Keratinocyte (primary cell): Measurements from ENCODE around the gene XRCC3. TPM values are rescaled to one million over a fixed set of nuclear protein-coding genes. Genes with fewer than 3 reads are reported as not detected.

Experiments used
- DNase-seq: peaks from one replicate; pipeline ENCODE4 v3.0.0-alpha.2; 2011; ENCODE audit warnings: low read depth, missing footprints, low spot score
- FAIRE-seq: peaks from 2 replicates; lab custom pipeline; 2011; peaks lifted over from hg19 to GRCh38; lab: Jason Lieb, UNC
- H2AFZ ChIP-seq: 2 replicates; pipeline ENCODE4 v1.6.0; 2012; ENCODE audit warnings: low read length, control low read depth, inconsistent platforms; ENCODE audit not compliant: control insufficient read depth
- H3K27ac ChIP-seq: 2 replicates; pipeline ENCODE4 v1.5.1; 2011; ENCODE audit warnings: low read length; ENCODE audit not compliant: control insufficient read depth, insufficient read depth
- H3K27me3 ChIP-seq: 3 replicates; pipeline ENCODE4 v1.6.0; 2011; ENCODE audit warnings: low read length; ENCODE audit not compliant: control insufficient read depth, insufficient read depth; ENCODE audit errors: extremely low read depth
- H3K36me3 ChIP-seq, 2 experiments: 2 replicates in 1 of 2; 3 replicates in 1 of 2; pipeline ENCODE4 v1.5.1; 2011; ENCODE audit warnings: low read length in 2 of 2, mild to moderate bottlenecking in 1 of 2; ENCODE audit not compliant: control insufficient read depth in 2 of 2, insufficient read depth in 2 of 2; ENCODE audit errors: extremely low read depth in 1 of 2
- H3K4me1 ChIP-seq: 3 replicates; pipeline ENCODE4 v1.5.1; 2011; ENCODE audit warnings: low read length; ENCODE audit not compliant: control insufficient read depth, insufficient read depth; ENCODE audit errors: extremely low read depth
- H3K4me2 ChIP-seq: 3 replicates; pipeline ENCODE4 v1.6.0; 2011; ENCODE audit warnings: low read depth, low read length; ENCODE audit not compliant: control insufficient read depth, insufficient read depth; ENCODE audit errors: extremely low read depth
- H3K4me3 ChIP-seq, 3 experiments: fragments of 200-600 bp in 1 of 3; sonication (generic) in 1 of 3; 2 replicates in 2 of 3; 3 replicates in 1 of 3; pipeline ENCODE4 v1.5.1; 2011 to 2016; ENCODE audit warnings: low read length in 3 of 3, mild to moderate bottlenecking in 3 of 3, control low read depth in 2 of 3, inconsistent platforms in 1 of 3, low read depth in 1 of 3, mixed read lengths in 1 of 3, mixed run types in 1 of 3, moderate library complexity in 1 of 3; ENCODE audit not compliant: control insufficient read depth in 2 of 3, insufficient read depth in 2 of 3; ENCODE audit errors: extremely low read depth in 1 of 3
- H3K79me2 ChIP-seq: 2 replicates; pipeline ENCODE4 v1.6.0; 2012; ENCODE audit warnings: low read length; ENCODE audit not compliant: control insufficient read depth, insufficient read depth
- H3K9ac ChIP-seq: 3 replicates; pipeline ENCODE4 v1.6.0; 2011; ENCODE audit warnings: low read length; ENCODE audit not compliant: control insufficient read depth, insufficient read depth; ENCODE audit errors: extremely low read depth
- H3K9me1 ChIP-seq: 3 replicates; pipeline ENCODE4 v1.6.0; 2011; ENCODE audit warnings: low read length; ENCODE audit not compliant: control insufficient read depth, insufficient read depth; ENCODE audit errors: extremely low read depth
- H3K9me3 ChIP-seq: 2 replicates; pipeline ENCODE4 v1.5.1; 2012; ENCODE audit warnings: low read depth, low read length; ENCODE audit not compliant: control insufficient read depth
- H4K20me1 ChIP-seq: 3 replicates; pipeline ENCODE4 v1.6.0; 2011; ENCODE audit warnings: low read length; ENCODE audit not compliant: control insufficient read depth, insufficient read depth; ENCODE audit errors: extremely low read depth
- CTCF ChIP-seq, 3 experiments: IDR thresholded peaks in 1 of 3; conservative IDR thresholded peaks in 1 of 3; optimal IDR thresholded peaks in 1 of 3; 2 replicates in 2 of 3; 3 replicates in 1 of 3; pipeline versions ENCODE3 to v1.5.1; 2011; ENCODE audit warnings: low read length in 3 of 3, mild to moderate bottlenecking in 3 of 3, moderate library complexity in 2 of 3, control low read depth in 1 of 3, inconsistent platforms in 1 of 3; ENCODE audit not compliant: insufficient read depth in 2 of 3; ENCODE audit errors: extremely low read depth in 1 of 3
- EZH2 ChIP-seq: IDR thresholded peaks from one replicate; pipeline ENCODE4 v1.6.1; 2012; ENCODE audit warnings: inconsistent platforms, mild to moderate bottlenecking, low read length, moderate library complexity
- dilution Hi-C: fragments of 300-500 bp; cut with MboI; formaldehyde crosslinking; loops from one replicate; pipeline ENCODE4 v1.7.0; 2020; ENCODE audit warnings: low sequenced_read_pairs; ENCODE audit not compliant: extremely low pct_ligation_motif_present
- polyA plus RNA-seq, 5 experiments: library from polyadenylated mRNA; depleted of rRNA in 3 of 5; stranded (reverse) in 3 of 5; stranded (forward) in 1 of 5; unstranded in 1 of 5; fragments of >200 nt; gene quantifications; 1 replicate in 1 of 5; 2 replicates in 3 of 5; 3 replicates in 1 of 5; pipeline versions ENCODE4 v1.2.1 to v1.2.3, GENCODE V29; 2011 to 2012; ENCODE audit warnings: missing spikeins in 2 of 5, low read depth in 1 of 5, low replicate concordance in 1 of 5

The XRCC3 gene
- polyA plus RNA-seq, 1 donor (not counting 4 experiments of a cell fraction or from before 2014, with no cell fraction given) = 21.0 TPM

DNA sequence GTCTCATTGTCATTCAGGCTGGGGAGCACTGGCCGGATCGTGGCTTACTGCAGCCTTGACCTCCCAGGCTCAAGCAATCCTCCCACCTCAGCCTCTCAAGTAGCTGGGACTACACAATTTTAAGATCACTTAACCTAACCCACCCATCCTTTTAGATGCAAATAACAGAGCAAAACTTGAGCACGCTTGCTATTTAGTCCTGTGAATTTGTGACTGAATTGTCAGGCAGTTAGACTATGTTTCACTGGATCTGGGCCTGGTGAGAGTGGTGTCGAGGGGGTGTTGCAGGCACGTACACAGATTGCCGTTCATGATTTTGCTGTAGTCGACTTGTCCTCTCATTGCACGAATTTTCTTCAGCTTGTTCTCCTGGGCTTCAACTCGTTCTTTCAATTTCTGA lies 38.5 kb upstream of the XRCC3 start:
- Histone ChIP-seq H4K20me1 (no peaks in the 10 kb centered on the region), H3K4me2 (no peak overlapping the region), H3K27ac (no peak overlapping the region), H3K9me3 (no peaks in the 10 kb centered on the region), H3K4me3 (no peak overlapping the region), H3K27me3 (no peaks in the 10 kb centered on the region), H3K9ac (no peak overlapping the region), H3K9me1 (no peaks in the 10 kb centered on the region), H3K79me2 (no peaks in the 10 kb centered on the region), H2AFZ (no peak overlapping the region), H3K4me1 (peaks cover 6% of the 10 kb centered on the region), H3K36me3 (peaks cover 3 to 9% of the 10 kb centered on the region in 2 experiments)
- DNase-seq (no peak), FAIRE-seq (no peak)
- TF ChIP-seq CTCF (optimal IDR thresholded peaks at IDR 0.05 in 1 of 3, IDR thresholded peaks at IDR 0.05 in 1 of 3, conservative IDR thresholded peaks at IDR 0.05 in 1 of 3; ENCODE audit: extremely low read depth in 1 of 3, insufficient read depth in 2 of 3, low read length in 3 of 3) = no peak
- no peak for TF ChIP-seq EZH2
- dilution Hi-C loops = no loop called here

DNA sequence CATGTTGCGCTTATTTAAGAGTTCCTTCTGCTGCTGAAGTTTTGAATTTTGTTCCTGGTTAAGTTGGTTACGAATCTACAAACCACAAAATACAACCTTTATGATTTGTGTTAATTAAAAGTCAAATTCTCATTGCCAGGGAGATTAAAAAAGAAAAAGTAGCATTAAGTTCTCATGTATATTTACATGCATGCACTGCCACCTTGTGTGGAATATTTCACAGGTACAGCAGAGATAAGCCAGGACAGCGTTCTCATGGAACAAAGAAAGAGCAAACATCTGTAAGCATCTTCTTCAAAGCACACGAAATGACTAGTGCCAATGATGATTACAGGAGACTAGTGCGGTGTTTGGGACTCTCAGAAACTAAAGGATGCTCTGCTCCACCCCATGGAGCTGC lies 34.6 kb upstream of the XRCC3 start:
- Histone ChIP-seq H3K27me3 (no peaks in the 10 kb centered on the region), H3K36me3 (peaks cover 15 to 23% of the 10 kb centered on the region in 2 experiments), H3K9me1 (no peaks in the 10 kb centered on the region), H3K4me2 (no peak overlapping the region), H3K4me1 (no peaks in the 10 kb centered on the region), H3K27ac (no peak overlapping the region), H4K20me1 (no peaks in the 10 kb centered on the region), H3K79me2 (no peaks in the 10 kb centered on the region), H3K9ac (no peak overlapping the region), H3K4me3 (no peak overlapping the region), H3K9me3 (no peaks in the 10 kb centered on the region), H2AFZ (no peak overlapping the region)
- no peak for FAIRE-seq
- dilution Hi-C loops = no loop called here
- TF ChIP-seq EZH2 (no peak), CTCF (optimal IDR thresholded peaks at IDR 0.05 in 1 of 3, IDR thresholded peaks at IDR 0.05 in 1 of 3, conservative IDR thresholded peaks at IDR 0.05 in 1 of 3; ENCODE audit: extremely low read depth in 1 of 3, insufficient read depth in 2 of 3, low read length in 3 of 3) (no peak)
- DNase-seq = no peak
